ENCODE data around the gene SLC27A1. TPM values are rescaled to one million over a fixed set of nuclear protein-coding genes. Genes with fewer than 3 reads are reported as not detected.
A peak's percentile ranks its signal among the peaks of the same experiment; 100 is the strongest.

SLC27A1 gene
- total RNA-seq, 4 donors from 2014 or later: 25.3 to 53.4 (median 39.5) TPM

GRCh38 chr19:17484520-17485185, 14.3 kb downstream of the SLC27A1 start:
- 82% methylated on average over 6 of the region's 6 CpGs for WGBS
- DNase-seq (ENCODE audit: low spot score in 2 of 2): no peak
- H3K4me1 ChIP-seq: peaks cover 23% of the 10 kb centered on the region
- no peak overlapping the region for H3K4me3 ChIP-seq
- H3K36me3 ChIP-seq: peaks cover 12% of the 10 kb centered on the region
- TF ChIP-seq EP300 (IDR thresholded peaks at IDR 0.05) (no peak), CTCF (IDR thresholded peaks at IDR 0.05) (no peak), POLR2A (IDR thresholded peaks at IDR 0.05) (no peak), POLR2AphosphoS5 (IDR thresholded peaks at IDR 0.05) (no peak)
- H3K9me3 ChIP-seq: no peaks in the 10 kb centered on the region
- H3K27ac ChIP-seq: no peak overlapping the region
- no peaks in the 10 kb centered on the region for H3K27me3 ChIP-seq

GRCh38 chr19:17486545-17487240, 16.4 kb downstream of the SLC27A1 start:
- DNase-seq (ENCODE audit: low spot score in 2 of 2): no peak
- no peaks in the 10 kb centered on the region for H3K27me3 ChIP-seq
- no peaks in the 10 kb centered on the region for H3K9me3 ChIP-seq
- no peak overlapping the region for H3K4me3 ChIP-seq
- no peak for TF ChIP-seq POLR2A (IDR thresholded peaks at IDR 0.05)
- no peak for TF ChIP-seq EP300 (IDR thresholded peaks at IDR 0.05)
- no peak for TF ChIP-seq CTCF (IDR thresholded peaks at IDR 0.05)
- TF ChIP-seq POLR2AphosphoS5 (IDR thresholded peaks at IDR 0.05): no peak
- H3K4me1 ChIP-seq: peaks cover 29% of the 10 kb centered on the region
- no peak overlapping the region for H3K27ac ChIP-seq
- WGBS: 96% methylated on average over 10 of the region's 58 CpGs
- H3K36me3 ChIP-seq: peaks cover 12% of the 10 kb centered on the region

- no peak overlapping the region for H3K4me3 ChIP-seq
- H3K9me3 ChIP-seq: no peaks in the 10 kb centered on the region
- H3K27ac ChIP-seq: no peak overlapping the region
- H3K4me1 ChIP-seq: peaks cover 32% of the 10 kb centered on the region
- WGBS: 69% methylated on average over 12 of the region's 18 CpGs
- DNase-seq (ENCODE audit: low spot score in 2 of 2): no peak
- H3K36me3 ChIP-seq: peaks cover 12% of the 10 kb centered on the region
- no peaks in the 10 kb centered on the region for H3K27me3 ChIP-seq
- TF ChIP-seq EP300 (IDR thresholded peaks at IDR 0.05) (no peak), POLR2AphosphoS5 (IDR thresholded peaks at IDR 0.05) (no peak), CTCF (IDR thresholded peaks at IDR 0.05) (no peak), POLR2A (IDR thresholded peaks at IDR 0.05) (no peak)
Observed at GRCh38 chr19:17487284-17488121, 17.2 kb downstream of the SLC27A1 start.

- WGBS: 61% methylated on average over 27 of the region's 31 CpGs
- no peak for TF ChIP-seq EP300 (IDR thresholded peaks at IDR 0.05)
- TF ChIP-seq POLR2AphosphoS5 (IDR thresholded peaks at IDR 0.05): no peak
- TF ChIP-seq CTCF (IDR thresholded peaks at IDR 0.05): no peak
- no peak for TF ChIP-seq POLR2A (IDR thresholded peaks at IDR 0.05)
- no peaks in the 10 kb centered on the region for H3K27me3 ChIP-seq
- peak overlapping the region; percentile 2 for H3K27ac ChIP-seq
- H3K9me3 ChIP-seq: no peaks in the 10 kb centered on the region
- H3K4me1 ChIP-seq: peaks cover 32% of the 10 kb centered on the region
- H3K4me3 ChIP-seq: peak overlapping the region; percentile 35
- DNase-seq (ENCODE audit: low spot score in 2 of 2): peak in 1 of 2 donors; percentile 91
- peaks cover 12% of the 10 kb centered on the region for H3K36me3 ChIP-seq
Observed at GRCh38 chr19:17488593-17489391, 18.5 kb downstream of the SLC27A1 start.

All from suprapubic skin (tissue), 4 donors.